Mucosa of stomach (tissue), 1 donor: ENCODE data around the gene ZNF584.

Source experiments
- H3K27me3 ChIP-seq: one replicate; pipeline ENCODE4 v1.7.0; 2013; ENCODE audit warnings: mild to moderate bottlenecking, low read length; ENCODE audit not compliant: control insufficient read depth, insufficient read depth
- H3K36me3 ChIP-seq: one replicate; pipeline ENCODE4 v1.7.0; 2013; ENCODE audit warnings: low read length; ENCODE audit not compliant: control insufficient read depth, insufficient read depth
- H3K4me1 ChIP-seq: one replicate; pipeline ENCODE4 v1.7.0; 2013; ENCODE audit warnings: mild to moderate bottlenecking, low read length; ENCODE audit not compliant: control insufficient read depth, insufficient read depth
- H3K4me3 ChIP-seq: one replicate; pipeline ENCODE4 v1.7.0; 2013; ENCODE audit warnings: low read length
- H3K9ac ChIP-seq: one replicate; pipeline ENCODE4 v1.7.0; 2013; ENCODE audit warnings: mild to moderate bottlenecking, low read length, moderate library complexity
- H3K9me3 ChIP-seq: one replicate; pipeline ENCODE4 v1.7.0; 2013; ENCODE audit warnings: mild to moderate bottlenecking, low read length, moderate library complexity; ENCODE audit not compliant: control insufficient read depth
- donor health status: Pancreatic carcinoma.

ZNF584 gene

DNA sequence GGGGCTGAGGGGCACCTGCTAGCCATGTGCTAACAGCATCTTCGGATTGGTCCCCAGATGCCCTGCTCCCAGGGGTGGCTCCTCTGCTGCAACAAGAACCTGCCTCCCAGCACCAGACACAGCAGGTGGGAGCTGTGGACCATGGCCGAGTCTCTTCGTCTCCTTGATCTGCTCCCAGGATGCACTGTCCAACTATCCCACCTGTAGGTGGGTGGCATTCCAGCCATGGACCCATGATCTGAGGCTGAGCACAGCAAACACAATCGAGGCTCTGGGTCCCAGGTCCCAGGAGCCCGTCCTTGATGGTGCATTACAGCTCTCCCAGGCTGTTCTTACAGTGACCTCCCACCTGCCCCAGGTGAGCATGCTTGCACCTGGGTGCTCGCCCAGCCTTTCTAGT lies 29.2 kb upstream of the ZNF584 start:
- H3K9ac ChIP-seq = no peak overlapping the region
- no peak overlapping the region for H3K4me3 ChIP-seq
- peaks cover 15% of the 10 kb centered on the region for H3K4me1 ChIP-seq
- H3K9me3 ChIP-seq = no peaks in the 10 kb centered on the region
- H3K36me3 ChIP-seq = no peaks in the 10 kb centered on the region
- no peaks in the 10 kb centered on the region for H3K27me3 ChIP-seq

DNA sequence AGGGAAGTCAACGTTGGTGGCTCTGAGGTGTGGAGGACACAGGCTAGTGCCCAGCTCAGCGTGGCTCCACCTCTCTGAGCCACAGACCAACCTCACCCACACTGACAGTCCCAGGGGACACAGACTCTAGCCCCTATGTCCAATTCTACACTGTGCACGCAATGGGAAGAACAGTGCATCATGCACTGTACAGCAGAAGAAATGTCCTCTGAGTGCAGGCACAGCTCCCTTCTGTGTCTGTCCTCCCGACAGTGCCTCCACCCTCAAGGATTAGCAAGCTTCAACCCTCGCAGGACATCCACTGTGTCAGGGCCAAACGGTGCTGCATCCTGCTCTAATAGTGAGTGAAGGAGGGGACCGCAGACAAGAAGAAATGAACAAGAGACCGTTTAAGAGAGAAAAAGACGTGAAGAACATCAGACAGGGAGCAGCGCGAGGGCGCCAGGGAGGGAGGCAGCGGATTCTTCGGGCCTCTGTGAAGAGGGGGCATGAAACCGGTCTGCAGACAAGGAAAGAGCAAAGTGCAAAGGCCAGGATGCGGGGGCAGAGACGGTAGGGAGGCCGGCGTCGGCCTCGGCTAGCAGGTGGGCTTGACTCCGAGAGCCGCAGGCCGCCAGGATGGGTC lies 28.3 kb upstream of the ZNF584 start:
- H3K27me3 ChIP-seq = no peaks in the 10 kb centered on the region
- H3K9ac ChIP-seq = peak overlapping the region; percentile 45
- no peaks in the 10 kb centered on the region for H3K36me3 ChIP-seq
- peak overlapping the region; percentile 34 for H3K4me3 ChIP-seq
- no peaks in the 10 kb centered on the region for H3K9me3 ChIP-seq
- H3K4me1 ChIP-seq = peaks cover 17% of the 10 kb centered on the region

DNA sequence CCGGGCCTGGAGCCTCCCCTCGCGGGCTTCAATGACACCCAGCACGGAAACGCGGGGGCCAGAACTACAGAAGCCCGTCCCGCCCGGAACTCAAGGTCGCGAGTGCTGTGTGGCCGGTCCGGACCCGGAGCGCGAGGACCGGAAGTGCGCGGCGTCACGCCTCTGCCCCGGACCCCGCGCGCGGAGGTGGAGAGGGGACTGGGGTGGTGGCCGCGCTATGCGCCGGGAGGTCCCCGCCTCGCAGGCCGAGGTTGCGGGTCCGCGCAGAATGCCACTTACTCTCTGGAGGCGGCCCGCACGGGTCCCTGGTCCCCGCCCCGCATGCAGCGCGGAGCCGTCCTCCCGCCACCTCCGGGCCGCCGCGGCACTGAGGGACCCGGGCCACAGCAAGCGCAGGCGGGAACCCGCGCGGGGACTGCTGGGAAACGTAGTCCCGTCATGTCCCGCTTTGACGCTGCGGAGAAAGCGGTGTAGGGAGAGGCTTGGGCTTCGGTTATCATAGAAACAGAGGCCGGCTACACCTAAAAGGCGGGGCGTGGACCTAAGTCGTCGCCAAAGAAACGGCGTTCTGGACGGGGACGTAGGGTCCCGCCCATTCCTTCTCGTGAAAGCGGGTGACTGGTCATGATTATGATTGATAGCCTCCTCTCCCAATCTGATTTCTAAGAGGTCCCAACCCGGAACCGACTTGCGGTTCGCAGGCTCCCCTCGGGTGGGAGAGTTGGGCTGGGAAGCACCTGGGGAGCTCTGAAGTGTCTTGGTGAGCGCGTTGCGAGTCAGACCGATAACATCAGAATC lies 27.6 kb upstream of the ZNF584 start, which contains the start of gene ZNF837:
Gene ZNF837, minus strand, starts transcription at position 369 of the 798 bp plus-strand sequence. CDS start 11,698 bp downstream, outside the sequence.
- no peaks in the 10 kb centered on the region for H3K9me3 ChIP-seq
- H3K27me3 ChIP-seq = no peaks in the 10 kb centered on the region
- H3K4me1 ChIP-seq = peaks cover 24% of the 10 kb centered on the region
- peak within 1 kb of the TSS; percentile 34 for H3K4me3 ChIP-seq
- H3K36me3 ChIP-seq = no peaks in the 10 kb centered on the region
- peak within 1 kb of the TSS; percentile 80 for H3K9ac ChIP-seq

DNA sequence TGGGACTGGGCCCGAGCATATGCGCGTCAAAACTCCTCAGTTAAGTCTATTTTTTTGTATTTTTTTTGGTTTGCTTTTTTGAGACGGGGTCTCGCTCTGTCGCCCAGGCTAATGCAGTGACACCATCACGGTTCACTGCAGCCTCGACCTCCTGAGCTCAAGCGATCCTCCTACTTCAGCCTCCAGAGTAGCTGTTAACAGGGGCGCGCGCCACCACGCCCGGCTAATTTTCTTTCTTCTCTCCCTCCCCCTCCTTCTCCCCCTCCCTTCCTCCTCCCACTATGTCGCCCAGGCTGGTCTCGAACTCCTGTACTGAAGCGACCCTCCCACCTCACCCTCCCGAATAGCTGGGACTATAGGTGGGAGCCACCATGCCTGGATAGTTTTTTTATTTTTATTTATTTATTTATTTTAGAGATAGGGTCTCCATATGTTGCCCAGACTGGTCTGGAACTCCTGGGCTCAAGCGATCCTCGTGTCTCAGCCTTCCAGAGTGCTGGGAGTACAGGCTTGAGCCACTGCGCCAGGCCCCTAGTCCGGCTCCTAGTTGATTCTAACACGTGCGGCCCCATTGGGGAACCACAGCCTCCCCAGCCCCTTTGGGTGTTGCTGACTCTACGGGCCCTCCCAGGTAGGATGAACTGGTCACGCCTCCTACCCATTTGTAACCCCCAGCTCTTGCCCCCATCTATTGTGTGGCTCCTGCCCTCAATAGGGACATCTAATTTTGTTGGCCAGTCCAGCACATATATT lies 26.8 kb upstream of the ZNF584 start:
- H3K27me3 ChIP-seq = no peaks in the 10 kb centered on the region
- peaks cover 30% of the 10 kb centered on the region for H3K4me1 ChIP-seq
- H3K9me3 ChIP-seq = no peaks in the 10 kb centered on the region
- H3K9ac ChIP-seq = peak overlapping the region; percentile 80
- peak overlapping the region; percentile 34 for H3K4me3 ChIP-seq
- H3K36me3 ChIP-seq = no peaks in the 10 kb centered on the region

DNA sequence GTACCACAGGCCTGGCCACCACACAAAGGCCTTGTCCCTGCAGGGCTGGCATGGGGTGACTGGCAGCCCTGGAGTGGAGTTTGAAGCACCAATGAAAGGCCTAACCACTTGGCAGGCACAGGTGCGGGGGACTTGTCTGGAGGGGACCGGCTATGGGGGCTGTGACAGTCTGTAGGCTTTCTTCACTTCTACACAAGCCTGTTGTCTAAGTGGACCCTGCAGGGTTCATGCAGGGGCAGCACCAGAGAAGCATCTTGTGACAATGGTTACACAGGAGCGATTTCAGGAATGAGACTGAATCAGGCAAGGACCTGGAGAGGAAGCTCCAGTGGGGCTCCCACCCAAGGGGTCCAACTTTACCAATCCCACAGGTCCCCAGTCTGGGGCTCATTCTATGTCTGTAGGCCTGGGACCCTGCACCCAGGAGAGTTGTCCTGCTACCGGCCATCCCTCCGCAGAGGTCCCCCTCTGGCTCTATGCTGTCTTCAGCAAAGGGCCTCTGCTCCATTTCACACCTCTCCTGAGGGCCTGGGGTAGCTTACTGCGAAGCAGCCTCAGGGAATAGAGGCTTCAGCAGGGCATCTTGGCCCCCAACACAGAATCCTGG lies 25.3 kb upstream of the ZNF584 start:
- no peaks in the 10 kb centered on the region for H3K9me3 ChIP-seq
- H3K4me3 ChIP-seq = no peak overlapping the region
- peaks cover 37% of the 10 kb centered on the region for H3K4me1 ChIP-seq
- H3K36me3 ChIP-seq = no peaks in the 10 kb centered on the region
- no peak overlapping the region for H3K9ac ChIP-seq
- H3K27me3 ChIP-seq = no peaks in the 10 kb centered on the region

DNA sequence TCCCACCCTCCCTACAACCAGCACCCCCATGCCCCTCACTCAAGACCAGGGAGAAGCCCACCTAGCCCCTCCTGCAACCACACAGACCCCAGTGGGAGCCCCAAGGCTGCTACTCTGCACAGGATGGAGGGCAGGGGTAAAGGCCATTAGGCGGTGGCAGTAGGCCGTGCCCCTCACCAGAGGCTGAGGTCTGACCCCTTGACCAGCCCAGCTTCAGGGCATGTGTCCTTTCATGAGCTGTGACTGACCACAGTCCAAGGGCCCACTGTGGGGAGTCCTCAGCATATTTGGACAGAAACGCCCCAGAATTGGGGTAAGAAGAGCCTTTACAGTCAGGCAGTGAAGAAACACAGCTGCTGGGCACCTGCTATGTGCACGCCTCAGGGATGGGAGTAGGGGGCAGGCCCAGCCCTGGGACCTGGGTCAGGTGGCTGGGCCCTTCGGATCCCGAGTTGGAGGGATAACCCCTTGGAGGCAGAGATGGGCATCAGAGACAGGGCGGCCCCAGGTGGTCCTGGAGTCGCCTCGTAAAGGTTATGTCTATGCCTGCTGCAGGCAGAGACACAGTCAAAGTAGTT lies 23.0 kb upstream of the ZNF584 start:
- H3K36me3 ChIP-seq = no peaks in the 10 kb centered on the region
- peak overlapping the region; percentile 79 for H3K4me3 ChIP-seq
- peaks cover 34% of the 10 kb centered on the region for H3K4me1 ChIP-seq
- H3K27me3 ChIP-seq = no peaks in the 10 kb centered on the region
- H3K9ac ChIP-seq = peak overlapping the region; percentile 92
- no peaks in the 10 kb centered on the region for H3K9me3 ChIP-seq

DNA sequence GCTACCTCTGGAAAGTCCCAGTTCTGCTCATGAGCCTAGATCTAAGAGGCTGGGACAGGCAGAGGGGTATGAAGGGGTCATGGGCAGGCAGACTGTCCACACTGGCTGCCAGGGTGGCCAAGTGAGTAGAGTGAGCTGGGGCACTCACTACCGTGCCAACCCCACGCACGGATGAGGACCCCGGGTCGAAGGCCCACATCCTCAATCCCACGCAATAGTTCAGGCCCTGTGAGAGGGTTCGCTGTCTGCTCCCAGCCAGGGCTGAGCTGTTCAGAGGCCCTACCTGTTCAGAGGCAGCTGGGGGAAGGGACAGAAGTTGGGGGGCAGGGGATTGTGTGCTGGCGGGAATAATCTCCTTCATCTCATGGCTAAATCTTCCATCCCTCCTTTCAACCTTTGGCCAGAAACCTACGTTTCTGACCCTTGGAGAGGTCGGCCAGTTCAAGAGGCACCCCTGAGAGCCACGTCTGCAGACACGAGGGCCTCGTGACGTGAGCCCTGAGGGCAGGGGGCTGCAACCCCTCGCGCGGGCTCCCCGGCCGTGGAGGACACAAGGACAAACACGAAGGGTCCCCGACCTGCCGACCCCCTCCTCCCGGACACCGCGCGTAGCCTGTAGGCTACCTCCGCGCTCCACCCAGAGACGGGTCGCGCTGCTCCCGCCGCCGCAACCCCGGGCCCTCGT lies 22.4 kb upstream of the ZNF584 start:
- no peaks in the 10 kb centered on the region for H3K9me3 ChIP-seq
- peaks cover 34% of the 10 kb centered on the region for H3K4me1 ChIP-seq
- no peaks in the 10 kb centered on the region for H3K27me3 ChIP-seq
- peak overlapping the region; percentile 92 for H3K9ac ChIP-seq
- no peaks in the 10 kb centered on the region for H3K36me3 ChIP-seq
- peak overlapping the region; percentile 79 for H3K4me3 ChIP-seq

DNA sequence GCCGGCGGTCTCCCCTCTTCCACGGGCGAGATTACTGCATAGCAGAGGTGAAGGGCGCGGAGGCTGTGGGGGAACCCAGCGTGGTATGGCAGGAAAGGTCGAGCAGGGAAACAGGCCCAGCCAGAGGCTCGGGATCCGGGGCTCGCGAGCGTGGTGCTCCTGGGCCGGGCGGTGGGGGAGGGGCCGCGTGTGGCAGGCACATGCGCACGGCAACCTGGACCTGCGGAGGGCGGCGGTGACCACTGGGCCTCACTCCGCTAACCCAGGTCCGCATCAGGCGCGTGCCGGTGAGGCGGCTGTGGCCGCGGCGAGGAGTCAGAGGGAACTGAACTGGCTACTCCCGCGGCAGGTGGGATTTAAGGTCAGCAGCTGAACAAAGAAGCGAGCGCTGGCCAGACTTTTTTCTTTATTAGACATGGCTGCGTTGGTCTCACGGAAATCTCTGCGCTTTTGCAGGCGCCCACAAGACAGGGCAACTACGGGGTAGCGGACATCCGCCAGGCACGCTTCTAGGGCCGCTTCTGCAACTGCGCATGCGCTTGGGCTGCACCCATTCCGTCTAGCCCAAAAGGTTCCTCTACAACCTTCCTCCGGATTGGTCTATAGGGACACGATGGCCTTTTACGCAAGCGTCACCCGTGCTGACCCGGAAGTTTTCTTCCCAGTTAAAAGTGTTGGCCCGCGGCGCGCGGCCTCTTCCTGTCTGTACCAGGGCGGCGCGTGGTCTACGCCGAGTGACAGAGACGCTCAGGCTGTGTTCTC lies 21.7 kb upstream of the ZNF584 start, which contains the start of gene RPS5:
Gene RPS5, plus strand, starts transcription at position 694 of the 762 bp plus-strand sequence. CDS start 869 bp downstream, outside the sequence.
- Histone ChIP-seq H3K4me3 (peak within 1 kb of the TSS; percentile 79), H3K4me1 (peaks cover 31% of the 10 kb centered on the region), H3K27me3 (no peaks in the 10 kb centered on the region), H3K9ac (peak within 1 kb of the TSS; percentile 92), H3K36me3 (no peaks in the 10 kb centered on the region), H3K9me3 (no peaks in the 10 kb centered on the region)

DNA sequence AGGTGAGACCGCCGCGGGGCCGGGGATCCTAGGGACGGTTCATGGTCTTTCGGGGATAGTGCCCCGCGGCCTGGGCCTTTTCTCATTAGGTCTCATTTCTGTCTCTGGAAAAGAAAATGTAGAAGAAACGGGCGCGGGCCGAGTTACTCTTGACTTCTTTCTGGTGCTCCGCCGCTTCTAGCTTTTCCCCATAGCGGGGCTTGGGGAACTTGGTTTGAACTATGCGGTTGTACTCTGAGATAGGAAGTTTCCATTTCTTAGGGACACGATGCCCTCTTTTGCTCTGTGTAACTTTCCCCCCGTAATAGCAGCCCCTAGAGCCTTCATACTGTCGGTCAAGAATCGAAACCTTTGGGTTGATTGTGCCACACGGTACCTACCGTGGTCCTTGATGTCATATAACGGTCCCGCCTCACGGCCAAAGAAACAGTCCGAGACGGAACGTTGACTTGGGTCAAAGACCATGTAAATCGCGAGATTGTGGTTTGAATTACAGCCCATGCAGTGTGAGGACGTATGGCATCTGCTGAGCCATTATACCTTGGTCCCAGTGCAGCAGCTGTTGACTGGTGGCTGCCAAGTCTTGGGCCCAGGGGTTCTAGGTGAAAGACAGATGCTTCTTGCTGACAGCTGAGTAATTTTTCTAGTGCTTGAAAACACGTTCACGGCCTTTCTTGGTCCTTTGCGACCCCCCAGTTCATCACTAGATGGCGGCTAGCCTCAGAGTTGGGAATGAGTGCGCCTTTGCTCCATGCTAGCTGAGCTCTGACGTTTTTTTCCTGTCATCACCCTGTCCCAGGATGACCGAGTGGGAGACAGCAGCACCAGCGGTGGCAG lies 20.9 kb upstream of the ZNF584 start:
- no peaks in the 10 kb centered on the region for H3K36me3 ChIP-seq
- peak overlapping the region; percentile 79 for H3K4me3 ChIP-seq
- H3K9me3 ChIP-seq = no peaks in the 10 kb centered on the region
- no peaks in the 10 kb centered on the region for H3K27me3 ChIP-seq
- peaks cover 23% of the 10 kb centered on the region for H3K4me1 ChIP-seq
- peak overlapping the region; percentile 92 for H3K9ac ChIP-seq

DNA sequence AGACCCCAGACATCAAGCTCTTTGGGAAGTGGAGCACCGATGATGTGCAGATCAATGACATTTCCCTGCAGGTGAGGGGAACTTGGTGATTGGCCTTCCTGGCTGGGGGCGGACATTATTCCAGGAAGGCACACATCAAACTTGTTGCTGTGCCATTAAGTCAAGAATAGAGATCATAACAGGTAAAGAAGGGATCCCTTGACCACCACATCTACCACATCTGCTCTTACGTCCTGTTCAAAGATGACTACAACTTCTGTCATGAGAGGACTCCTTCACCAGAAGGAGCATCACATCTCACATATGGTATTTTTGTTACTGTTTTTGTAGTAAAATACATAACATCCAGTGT lies 20.3 kb upstream of the ZNF584 start:
- Histone ChIP-seq H3K9ac (no peak overlapping the region), H3K4me1 (peaks cover 23% of the 10 kb centered on the region), H3K27me3 (no peaks in the 10 kb centered on the region), H3K9me3 (no peaks in the 10 kb centered on the region), H3K4me3 (peak overlapping the region; percentile 79), H3K36me3 (peaks cover 6% of the 10 kb centered on the region)
